ENCODE measurements around the gene FFAR3.

DNA sequence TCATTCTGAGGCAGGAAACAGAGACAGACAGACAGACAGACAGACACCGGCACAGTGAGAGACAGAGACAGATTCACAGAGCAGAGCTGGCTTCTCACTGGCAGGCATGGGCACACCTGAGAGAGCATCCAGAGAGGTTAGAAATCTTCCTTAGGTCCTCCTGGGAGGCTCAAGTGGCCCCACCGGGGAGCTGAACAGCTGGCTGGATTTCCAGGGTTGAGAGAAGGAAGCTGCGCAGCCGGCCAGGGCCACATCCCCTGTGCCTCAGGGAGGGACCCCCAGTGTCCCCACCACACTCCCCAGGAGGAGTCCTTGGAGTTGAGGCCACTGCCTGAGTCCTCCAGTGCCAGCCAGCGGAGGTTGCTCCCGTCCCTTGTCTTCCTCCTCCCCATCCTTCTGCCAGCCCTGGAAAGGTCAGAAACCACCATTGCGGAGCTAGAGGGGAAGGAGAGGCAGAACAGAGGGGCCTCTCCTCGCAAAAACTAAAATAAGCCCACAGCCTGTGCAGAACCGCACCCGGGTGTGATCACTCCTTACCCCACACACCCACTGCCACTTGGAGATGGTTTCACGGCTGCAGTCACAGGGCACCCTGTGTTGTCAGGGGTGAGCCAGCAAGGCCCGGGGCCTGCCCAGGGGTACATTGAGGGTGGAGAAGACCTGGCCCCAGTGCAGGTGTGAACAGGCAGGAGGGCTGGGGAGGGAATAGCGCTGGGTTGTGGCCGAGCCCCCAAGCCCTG lies 4.2 kb downstream of the FFAR3 start:
- TF ChIP-seq MEIS1 (CRISPR knock-in tag; IDR thresholded peaks at IDR 0.05; ENCODE audit: borderline replicate concordance) (no peak), ZNF146 (tag by site-specific recombination; IDR thresholded peaks at IDR 0.05) (no peak), ZFP41 (tag by site-specific recombination; IDR thresholded peaks at IDR 0.05; ENCODE audit: borderline replicate concordance) (no peak), MZF1 (tag by site-specific recombination; IDR thresholded peaks at IDR 0.05; ENCODE audit: borderline replicate concordance) (no peak), GLI2 (tag by site-specific recombination; IDR thresholded peaks at IDR 0.05; ENCODE audit: borderline replicate concordance, low read depth) (no peak), ZNF169 (tag by site-specific recombination; IDR thresholded peaks at IDR 0.05) (no peak), ZNF830 (tag by site-specific recombination; IDR thresholded peaks at IDR 0.05; ENCODE audit: low read depth) (no peak)
- TF ChIP-seq, protein P1, sequence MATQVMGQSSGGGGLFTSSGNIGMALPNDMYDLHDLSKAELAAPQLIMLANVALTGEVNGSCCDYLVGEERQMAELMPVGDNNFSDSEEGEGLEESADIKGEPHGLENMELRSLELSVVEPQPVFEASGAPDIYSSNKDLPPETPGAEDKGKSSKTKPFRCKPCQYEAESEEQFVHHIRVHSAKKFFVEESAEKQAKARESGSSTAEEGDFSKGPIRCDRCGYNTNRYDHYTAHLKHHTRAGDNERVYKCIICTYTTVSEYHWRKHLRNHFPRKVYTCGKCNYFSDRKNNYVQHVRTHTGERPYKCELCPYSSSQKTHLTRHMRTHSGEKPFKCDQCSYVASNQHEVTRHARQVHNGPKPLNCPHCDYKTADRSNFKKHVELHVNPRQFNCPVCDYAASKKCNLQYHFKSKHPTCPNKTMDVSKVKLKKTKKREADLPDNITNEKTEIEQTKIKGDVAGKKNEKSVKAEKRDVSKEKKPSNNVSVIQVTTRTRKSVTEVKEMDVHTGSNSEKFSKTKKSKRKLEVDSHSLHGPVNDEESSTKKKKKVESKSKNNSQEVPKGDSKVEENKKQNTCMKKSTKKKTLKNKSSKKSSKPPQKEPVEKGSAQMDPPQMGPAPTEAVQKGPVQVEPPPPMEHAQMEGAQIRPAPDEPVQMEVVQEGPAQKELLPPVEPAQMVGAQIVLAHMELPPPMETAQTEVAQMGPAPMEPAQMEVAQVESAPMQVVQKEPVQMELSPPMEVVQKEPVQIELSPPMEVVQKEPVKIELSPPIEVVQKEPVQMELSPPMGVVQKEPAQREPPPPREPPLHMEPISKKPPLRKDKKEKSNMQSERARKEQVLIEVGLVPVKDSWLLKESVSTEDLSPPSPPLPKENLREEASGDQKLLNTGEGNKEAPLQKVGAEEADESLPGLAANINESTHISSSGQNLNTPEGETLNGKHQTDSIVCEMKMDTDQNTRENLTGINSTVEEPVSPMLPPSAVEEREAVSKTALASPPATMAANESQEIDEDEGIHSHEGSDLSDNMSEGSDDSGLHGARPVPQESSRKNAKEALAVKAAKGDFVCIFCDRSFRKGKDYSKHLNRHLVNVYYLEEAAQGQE (tag by site-specific recombination; IDR thresholded peaks at IDR 0.05) = no peak
- TF ChIP-seq, protein P2, sequence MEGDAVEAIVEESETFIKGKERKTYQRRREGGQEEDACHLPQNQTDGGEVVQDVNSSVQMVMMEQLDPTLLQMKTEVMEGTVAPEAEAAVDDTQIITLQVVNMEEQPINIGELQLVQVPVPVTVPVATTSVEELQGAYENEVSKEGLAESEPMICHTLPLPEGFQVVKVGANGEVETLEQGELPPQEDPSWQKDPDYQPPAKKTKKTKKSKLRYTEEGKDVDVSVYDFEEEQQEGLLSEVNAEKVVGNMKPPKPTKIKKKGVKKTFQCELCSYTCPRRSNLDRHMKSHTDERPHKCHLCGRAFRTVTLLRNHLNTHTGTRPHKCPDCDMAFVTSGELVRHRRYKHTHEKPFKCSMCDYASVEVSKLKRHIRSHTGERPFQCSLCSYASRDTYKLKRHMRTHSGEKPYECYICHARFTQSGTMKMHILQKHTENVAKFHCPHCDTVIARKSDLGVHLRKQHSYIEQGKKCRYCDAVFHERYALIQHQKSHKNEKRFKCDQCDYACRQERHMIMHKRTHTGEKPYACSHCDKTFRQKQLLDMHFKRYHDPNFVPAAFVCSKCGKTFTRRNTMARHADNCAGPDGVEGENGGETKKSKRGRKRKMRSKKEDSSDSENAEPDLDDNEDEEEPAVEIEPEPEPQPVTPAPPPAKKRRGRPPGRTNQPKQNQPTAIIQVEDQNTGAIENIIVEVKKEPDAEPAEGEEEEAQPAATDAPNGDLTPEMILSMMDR (tag by site-specific recombination; IDR thresholded peaks at IDR 0.05) = no peak
- TF ChIP-seq, protein P3, sequence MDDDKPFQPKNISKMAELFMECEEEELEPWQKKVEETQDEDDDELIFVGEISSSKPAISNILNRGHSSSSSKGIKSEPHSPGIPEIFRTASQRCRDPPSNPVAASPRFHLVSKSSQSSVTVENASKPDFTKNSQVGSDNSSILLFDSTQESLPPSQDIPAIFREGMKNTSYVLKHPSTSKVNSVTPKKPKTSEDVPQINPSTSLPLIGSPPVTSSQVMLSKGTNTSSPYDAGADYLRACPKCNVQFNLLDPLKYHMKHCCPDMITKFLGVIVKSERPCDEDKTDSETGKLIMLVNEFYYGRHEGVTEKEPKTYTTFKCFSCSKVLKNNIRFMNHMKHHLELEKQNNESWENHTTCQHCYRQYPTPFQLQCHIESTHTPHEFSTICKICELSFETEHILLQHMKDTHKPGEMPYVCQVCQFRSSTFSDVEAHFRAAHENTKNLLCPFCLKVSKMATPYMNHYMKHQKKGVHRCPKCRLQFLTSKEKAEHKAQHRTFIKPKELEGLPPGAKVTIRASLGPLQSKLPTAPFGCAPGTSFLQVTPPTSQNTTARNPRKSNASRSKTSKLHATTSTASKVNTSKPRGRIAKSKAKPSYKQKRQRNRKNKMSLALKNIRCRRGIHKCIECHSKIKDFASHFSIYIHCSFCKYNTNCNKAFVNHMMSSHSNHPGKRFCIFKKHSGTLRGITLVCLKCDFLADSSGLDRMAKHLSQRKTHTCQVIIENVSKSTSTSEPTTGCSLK (tag by site-specific recombination; IDR thresholded peaks at IDR 0.05) = no peak
- TF ChIP-seq, protein P4, sequence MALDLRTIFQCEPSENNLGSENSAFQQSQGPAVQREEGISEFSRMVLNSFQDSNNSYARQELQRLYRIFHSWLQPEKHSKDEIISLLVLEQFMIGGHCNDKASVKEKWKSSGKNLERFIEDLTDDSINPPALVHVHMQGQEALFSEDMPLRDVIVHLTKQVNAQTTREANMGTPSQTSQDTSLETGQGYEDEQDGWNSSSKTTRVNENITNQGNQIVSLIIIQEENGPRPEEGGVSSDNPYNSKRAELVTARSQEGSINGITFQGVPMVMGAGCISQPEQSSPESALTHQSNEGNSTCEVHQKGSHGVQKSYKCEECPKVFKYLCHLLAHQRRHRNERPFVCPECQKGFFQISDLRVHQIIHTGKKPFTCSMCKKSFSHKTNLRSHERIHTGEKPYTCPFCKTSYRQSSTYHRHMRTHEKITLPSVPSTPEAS (tag by site-specific recombination; IDR thresholded peaks at IDR 0.05) = no peak
- TF ChIP-seq, protein P5, sequence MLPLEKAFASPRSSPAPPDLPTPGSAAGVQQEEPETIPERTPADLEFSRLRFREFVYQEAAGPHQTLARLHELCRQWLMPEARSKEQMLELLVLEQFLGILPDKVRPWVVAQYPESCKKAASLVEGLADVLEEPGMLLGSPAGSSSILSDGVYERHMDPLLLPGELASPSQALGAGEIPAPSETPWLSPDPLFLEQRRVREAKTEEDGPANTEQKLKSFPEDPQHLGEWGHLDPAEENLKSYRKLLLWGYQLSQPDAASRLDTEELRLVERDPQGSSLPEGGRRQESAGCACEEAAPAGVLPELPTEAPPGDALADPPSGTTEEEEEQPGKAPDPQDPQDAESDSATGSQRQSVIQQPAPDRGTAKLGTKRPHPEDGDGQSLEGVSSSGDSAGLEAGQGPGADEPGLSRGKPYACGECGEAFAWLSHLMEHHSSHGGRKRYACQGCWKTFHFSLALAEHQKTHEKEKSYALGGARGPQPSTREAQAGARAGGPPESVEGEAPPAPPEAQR (tag by site-specific recombination; IDR thresholded peaks at IDR 0.05) = no peak

Data from HEK293 (cell line).